Fibroblast of the conjunctiva (primary cell): ENCODE measurements around the gene CELF4.

Source experiments
- DNase-seq: peaks from one replicate; pipeline ENCODE4 v3.0.0-alpha.2; 2010; ENCODE audit warnings: low read depth

CELF4 gene

GRCh38 chr18:37440206-37440605, 125.4 kb downstream of the CELF4 start:
- DNase-seq, result no peak

DNA sequence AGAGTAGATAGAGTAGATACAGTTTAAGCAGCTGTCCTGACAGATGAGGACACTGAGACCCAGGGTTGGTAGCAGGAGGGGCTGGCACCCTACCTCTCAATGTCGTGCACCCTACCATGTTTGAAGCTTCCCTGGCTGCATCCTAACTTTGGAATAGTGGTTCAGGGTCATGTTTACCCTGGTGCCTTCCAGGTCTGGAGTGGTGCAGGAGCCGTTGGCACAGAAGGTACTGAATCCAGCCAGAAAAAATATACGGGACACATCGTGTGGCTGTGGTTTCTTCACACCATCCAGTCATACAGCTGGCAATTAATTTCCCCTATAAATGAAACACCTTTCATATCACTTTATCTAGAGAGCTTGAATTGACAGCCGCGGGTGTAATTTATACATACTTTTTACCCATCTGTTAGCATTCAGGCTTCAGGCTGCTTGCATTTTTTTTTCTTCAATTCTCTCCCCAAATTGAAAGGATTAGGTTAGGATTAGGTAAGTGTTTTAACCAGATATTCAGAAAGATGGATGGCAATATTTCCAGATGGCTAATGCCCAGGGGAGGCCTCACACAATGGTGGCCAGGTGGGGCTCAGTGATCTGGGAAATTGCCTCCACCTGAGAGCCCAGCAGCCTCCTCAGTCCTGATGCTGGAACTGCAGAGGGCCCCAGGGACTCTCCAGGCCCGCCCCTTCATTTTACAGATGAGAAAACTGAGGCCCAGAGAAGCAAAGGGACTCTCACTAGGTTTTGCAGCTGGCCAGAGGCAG, 127.0 kb downstream of the CELF4 start:
- no peak for DNase-seq

DNA sequence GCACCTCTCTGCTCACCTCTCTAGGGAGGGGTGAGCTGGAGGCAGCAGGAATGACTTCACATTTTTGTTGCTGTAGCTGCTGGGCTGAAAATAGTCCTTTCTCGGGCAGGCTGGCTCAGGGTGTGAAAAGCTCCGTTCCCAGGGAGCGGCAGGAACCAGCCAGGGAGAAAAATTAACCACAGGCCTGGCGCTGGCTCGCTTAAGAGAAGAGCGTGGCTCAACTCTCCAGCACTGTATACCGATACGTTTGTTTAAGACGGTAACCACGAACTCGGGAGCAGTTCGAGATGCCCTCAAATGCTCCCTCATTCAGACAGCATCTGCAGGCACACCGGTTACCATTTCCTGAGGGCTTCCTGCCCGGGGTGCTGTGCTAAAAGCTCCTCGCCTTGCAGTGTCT, 129.6 kb downstream of the CELF4 start:
- DNase-seq, result no peak

GRCh38 chr18:37435150-37435867, 130.3 kb downstream of the CELF4 start:
- DNase-seq, result no peak

- no peak for DNase-seq
Observed at GRCh38 chr18:37434161-37434860, 131.3 kb downstream of the CELF4 start.

DNA sequence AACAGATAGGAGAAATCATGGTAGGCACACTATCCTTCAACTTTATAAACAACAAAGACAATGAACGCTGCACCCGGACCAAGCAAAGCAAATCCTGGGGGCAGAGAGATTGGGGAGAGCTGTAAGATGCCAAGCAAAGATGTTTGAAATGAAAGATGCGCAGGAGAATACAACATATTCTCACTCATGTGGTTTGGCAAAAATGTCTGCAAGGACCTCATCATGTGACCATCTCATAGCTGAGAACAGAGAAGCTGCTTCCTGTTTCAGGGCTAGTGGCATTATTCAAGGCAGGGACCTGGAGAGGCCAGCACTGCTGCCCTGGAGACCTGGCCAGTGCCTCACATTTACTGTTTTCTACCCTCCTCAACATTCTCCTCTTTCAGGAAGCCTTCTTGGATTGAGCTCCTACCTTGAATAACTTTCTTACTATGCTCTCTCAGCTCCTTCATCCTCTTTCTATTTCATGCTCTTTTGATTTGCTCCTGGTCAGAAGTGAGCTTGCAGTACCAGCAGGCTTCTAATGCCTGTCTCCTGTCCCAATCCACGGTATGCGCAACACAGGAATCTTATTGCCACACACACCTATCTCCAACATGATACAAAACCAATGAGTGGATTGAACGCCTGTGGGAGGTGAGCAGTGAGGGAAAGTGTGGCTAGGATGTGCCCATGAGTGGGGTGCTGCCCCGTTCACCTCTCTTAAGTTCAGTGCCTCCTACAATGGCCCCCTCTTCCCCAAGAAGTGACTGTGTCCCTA, 133.0 kb downstream of the CELF4 start:
- no peak for DNase-seq

- no peak for DNase-seq
Observed at GRCh38 chr18:37430357-37431076, 135.1 kb downstream of the CELF4 start.

- DNase-seq, result no peak
Observed at GRCh38 chr18:37429791-37430190, 135.8 kb downstream of the CELF4 start.

DNA sequence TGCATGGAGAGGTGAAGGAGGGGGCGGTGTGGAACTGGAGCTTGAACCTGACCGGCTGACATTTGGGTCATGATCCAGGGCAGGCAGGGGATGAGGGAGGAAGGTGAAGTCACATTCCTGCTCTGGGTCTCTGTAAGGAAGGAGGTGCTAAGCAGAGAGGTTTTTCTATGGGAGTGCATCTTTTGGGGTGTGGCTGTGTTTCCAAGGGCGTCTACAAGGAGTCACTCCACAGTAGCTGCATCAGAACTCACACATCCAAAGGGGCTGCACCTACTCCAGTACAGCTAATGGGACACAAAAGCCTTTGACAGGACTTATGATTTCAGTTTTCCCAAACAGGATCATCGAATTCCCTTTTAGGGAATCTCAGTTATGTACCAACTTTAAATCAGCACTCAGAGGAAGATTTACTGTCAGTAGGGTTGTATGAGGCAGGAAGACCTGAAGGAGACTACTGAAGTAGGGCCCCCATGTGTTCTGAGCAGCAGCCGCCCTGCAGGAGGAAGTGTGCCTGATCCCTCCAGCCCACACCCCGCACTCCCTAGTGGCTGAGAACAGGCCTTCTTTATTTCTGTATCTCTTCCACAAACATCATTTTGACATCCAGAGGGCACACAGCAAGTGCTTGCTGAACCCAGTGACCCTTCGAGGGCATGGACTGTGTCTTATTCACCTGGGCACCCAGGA, 137.2 kb downstream of the CELF4 start:
- DNase-seq, result no peak

- no peak for DNase-seq
Observed at GRCh38 chr18:37426586-37426985, 139.0 kb downstream of the CELF4 start.

DNA sequence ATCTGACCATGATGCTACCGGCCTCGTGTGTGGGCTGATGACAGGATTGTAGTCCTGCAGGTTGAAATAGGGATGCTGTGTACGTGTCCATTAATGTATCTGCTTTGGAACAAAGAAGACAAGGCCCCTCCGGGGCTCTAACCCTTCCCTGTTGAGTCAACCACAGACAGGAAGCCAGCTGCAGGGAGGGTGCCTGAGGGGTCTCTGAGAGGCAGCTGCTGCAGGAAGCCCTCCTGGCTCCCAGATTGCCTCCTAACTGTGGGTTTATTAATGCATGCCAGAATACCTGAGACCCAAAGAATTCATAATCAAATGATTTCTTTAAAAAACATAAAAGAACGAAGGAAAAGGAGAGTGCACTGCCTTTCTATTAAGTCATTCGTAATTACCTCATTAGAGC, 140.4 kb downstream of the CELF4 start:
- DNase-seq, result no peak

DNA sequence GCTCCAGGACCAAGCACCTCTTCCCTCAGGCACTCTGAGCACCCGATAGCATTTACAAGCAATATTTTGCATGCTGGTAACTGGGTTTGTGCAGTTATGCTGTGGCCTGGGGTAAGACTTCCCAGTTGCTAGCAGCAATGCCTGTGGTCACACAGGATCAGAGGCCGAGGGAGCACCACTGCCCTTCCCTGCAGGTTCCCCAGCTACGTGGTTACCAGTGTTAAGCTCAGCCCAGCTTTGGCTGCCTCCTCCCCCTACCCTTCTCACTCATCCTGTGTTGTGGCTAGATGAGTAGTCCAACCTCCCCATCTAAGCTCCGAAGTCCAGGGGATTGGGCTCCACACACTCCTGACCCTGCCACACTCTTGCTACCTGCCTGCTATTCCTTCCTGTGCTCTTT, 141.1 kb downstream of the CELF4 start:
- DNase-seq, result no peak

GRCh38 chr18:37422596-37422995, 143.0 kb downstream of the CELF4 start:
- no peak for DNase-seq

DNA sequence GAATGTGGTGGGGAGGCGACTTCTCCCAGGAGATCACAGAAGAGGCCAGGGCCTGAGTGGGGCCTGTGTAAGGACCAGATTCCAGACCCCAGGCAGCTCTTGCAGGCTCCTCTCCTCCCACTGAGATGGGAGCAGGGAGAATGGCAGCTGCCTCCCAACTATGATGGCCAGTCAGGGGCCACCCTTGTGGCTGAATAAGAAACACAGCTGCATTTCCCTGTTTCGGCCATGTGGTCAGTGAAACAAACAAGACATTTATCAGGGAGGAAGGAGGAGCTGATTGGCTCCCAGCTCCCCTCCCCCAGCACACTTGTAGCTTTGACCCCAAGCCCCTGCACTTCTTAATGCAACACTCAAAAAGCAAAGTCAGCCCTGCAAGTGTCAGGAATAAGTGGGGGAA, 143.5 kb downstream of the CELF4 start:
- no peak for DNase-seq

GRCh38 chr18:37421341-37422077, 144.1 kb downstream of the CELF4 start:
- no peak for DNase-seq

DNA sequence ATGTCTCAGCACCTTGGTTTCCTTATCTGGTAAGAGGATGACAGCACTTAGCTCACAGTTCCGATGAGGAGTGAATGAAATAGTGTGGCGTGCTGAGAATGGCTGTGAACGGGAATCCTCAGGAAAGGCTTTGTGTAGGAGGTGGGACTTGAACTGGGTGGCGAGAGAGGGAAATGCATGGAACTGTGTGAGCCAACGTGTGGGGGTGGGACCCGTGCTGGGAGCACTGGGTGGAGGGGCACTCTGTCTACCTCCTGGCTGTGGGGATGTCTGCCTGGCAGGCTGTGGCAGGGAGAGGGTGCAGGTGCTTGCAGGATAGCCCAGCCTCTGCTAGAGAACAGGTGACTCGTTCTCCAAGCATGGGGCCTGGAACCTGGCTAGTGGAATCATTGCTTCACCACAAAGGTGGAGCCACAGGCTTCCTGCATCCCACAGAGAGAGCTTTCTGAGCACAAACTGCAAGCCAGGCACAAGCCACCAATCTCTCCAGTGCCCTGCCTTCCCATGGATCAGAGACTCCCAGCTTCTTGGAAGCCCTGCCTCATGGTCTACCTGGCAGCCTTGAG, 145.2 kb downstream of the CELF4 start:
- no peak for DNase-seq

DNA sequence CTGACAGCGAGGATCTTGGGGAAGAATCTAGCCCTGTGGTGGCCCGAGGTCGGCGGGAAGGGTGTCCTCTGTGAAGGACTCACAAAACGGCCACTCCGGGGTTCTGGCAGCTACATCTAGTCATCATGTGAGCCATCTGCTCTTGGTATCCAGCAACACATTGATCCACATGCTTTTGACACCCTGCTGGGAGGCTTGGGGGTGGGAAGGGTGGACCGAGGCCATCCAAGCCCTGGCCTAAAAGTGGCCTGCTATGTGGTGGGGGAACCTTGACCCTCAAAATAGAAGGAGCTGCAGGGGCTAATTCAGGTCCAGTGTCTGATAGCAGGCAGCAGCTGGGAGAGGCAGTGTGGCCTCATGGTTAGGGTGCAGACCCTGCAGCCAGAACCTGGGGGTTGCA, 145.7 kb downstream of the CELF4 start:
- DNase-seq, result no peak

GRCh38 chr18:37419315-37419714, 146.3 kb downstream of the CELF4 start:
- no peak for DNase-seq

- DNase-seq, result no peak
Observed at GRCh38 chr18:37414816-37415215, 150.8 kb downstream of the CELF4 start.

- DNase-seq, result no peak
Observed at GRCh38 chr18:37412829-37413228, 152.8 kb downstream of the CELF4 start.
